ENCODE measurements around the gene CDH22.

GRCh38 chr20:46276531-46276930, 31.8 kb downstream of the CDH22 start:
- no peak for TF ChIP-seq CTCF (IDR thresholded peaks at IDR 0.05)
- TF ChIP-seq EZH2 (IDR thresholded peaks at IDR 0.05), result no peak
- no peak for TF ChIP-seq EZH2phosphoT487 (IDR thresholded peaks at IDR 0.05)
